Omental fat pad (tissue), 4 donors: ENCODE results near the gene GPR61. TPM values are rescaled to one million over a fixed set of nuclear protein-coding genes. Genes with fewer than 3 reads are reported as not detected.

Source experiments
- ATAC-seq: fragments of 150-250 bp; one replicate; pipeline ENCODE4 v1.9.1; 2016; ENCODE audit warnings: mild to moderate bottlenecking, moderate library complexity; ENCODE audit not compliant: low FRiP score
- DNase-seq: peaks from one replicate; pipeline ENCODE4 v3.0.0-alpha.2; 2019; ENCODE audit warnings: low spot score
- total RNA-seq, 4 donors: library from RNA; depleted of rRNA; stranded (reverse); fragments of >200 nt; gene quantifications; one replicate each; pipeline ENCODE4 v1.1.0, GENCODE V29; 2016
- TF ChIP-seq, protein P1 (sequence below), 3 donors: fragments of 450-650 bp; IDR thresholded peaks; one replicate each; pipeline ENCODE4 v1.5.1; 2016 to 2017; ENCODE audit warnings: antibody characterized with exemption in 3 of 3, mild to moderate bottlenecking in 3 of 3, moderate library complexity in 2 of 3

The GPR61 gene
- total RNA-seq, 4 donors from 2014 or later: not detected

DNA sequence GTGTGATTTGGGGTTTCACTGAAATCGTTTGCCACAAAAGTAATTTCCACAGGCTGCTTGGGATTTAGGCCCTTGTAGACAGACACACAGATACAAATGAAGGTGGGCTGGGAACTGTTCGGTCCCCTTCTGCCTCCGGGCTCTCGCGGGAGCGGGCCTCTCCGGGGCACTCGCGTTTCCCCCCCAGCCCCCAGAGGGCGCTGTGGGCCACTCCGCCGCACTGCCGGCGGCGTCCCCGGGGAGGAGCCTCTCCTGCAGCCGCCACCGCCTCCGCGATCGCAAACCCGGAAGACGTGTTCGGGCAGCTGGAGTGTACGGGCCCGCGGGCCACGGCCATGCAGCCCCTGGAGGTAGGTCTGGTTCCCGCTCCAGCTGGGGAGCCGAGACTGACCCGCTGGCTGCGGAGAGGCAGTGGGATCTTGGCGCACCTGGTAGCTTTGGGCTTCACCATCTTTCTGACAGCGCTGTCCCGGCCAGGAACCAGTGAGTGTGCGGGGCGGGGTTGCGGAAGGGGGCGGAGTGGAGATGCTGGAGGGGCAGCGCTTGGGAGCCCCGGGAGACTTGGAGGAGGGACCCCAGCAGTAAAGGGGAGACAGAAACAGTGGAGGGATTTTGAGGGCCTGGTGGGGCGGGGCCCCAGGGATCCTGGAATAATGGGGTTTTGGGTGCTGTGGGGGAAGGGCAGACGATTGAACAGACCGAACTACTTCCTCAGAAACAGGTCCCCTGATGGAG is 45.7 kb upstream of the GPR61 start, which contains the start of gene CYB561D1:
Gene CYB561D1, plus strand, starts transcription at position 290 of the 735 bp plus-strand sequence. Its CDS starts 46 bp downstream, at position 336.
- DNase-seq: peak; percentile 56
- TF ChIP-seq, protein P1, sequence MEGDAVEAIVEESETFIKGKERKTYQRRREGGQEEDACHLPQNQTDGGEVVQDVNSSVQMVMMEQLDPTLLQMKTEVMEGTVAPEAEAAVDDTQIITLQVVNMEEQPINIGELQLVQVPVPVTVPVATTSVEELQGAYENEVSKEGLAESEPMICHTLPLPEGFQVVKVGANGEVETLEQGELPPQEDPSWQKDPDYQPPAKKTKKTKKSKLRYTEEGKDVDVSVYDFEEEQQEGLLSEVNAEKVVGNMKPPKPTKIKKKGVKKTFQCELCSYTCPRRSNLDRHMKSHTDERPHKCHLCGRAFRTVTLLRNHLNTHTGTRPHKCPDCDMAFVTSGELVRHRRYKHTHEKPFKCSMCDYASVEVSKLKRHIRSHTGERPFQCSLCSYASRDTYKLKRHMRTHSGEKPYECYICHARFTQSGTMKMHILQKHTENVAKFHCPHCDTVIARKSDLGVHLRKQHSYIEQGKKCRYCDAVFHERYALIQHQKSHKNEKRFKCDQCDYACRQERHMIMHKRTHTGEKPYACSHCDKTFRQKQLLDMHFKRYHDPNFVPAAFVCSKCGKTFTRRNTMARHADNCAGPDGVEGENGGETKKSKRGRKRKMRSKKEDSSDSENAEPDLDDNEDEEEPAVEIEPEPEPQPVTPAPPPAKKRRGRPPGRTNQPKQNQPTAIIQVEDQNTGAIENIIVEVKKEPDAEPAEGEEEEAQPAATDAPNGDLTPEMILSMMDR (IDR thresholded peaks at IDR 0.05): peak in 2 of 3 donors; percentile 78 to 92
- ATAC-seq: peak; percentile 91

DNA sequence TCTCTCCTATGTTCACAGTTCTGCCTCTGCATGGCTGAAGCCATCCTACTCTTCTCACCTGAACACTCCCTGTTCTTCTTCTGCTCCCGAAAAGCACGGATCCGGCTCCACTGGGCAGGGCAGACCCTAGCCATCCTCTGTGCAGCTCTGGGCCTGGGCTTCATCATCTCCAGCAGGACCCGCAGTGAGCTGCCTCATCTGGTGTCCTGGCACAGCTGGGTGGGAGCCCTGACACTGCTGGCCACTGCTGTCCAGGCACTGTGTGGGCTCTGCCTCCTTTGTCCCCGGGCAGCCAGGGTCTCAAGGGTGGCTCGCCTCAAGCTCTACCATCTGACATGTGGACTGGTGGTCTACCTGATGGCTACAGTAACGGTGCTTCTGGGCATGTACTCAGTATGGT is 43.9 kb upstream of the GPR61 start:
- ATAC-seq: no peak
- TF ChIP-seq, protein P1 (IDR thresholded peaks at IDR 0.05): no peak
- no peak for DNase-seq

DNA sequence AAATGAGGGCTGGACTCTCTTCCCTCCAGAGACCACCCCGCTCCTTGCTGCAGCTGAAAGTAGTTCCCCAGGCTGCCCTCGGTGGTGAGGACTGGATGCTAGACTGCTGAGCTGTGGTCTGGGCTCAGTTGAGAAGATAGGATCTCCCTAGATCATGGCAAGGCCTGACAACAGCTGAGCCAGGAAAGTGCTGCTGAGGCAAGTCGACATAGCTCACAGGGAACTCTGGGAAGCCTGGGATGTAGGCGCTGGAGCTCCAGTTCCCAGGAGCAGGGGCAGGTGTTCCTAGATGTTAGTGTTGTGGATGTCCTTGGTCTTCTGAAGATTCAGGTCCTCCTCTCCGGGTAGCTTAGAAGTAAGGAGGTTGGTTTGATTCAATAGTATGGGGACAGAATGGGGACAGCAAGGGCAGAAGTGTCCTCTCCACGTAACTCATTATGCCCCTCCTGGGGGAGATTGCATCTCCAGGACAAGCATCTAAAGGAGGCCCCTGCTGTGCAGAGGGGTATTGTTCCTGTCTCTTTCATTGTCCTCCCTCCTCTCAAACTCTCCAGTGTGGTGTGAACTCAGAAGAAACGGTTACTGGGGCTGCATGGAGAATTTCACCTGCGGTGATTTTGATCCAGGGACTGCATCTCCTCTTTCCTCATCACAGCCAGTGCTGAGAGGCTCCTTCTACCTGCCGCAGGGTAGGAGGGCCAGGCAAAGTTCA is 42.1 kb upstream of the GPR61 start:
- ATAC-seq (no peak), DNase-seq (no peak)
- TF ChIP-seq, protein P1 (IDR thresholded peaks at IDR 0.05): no peak

DNA sequence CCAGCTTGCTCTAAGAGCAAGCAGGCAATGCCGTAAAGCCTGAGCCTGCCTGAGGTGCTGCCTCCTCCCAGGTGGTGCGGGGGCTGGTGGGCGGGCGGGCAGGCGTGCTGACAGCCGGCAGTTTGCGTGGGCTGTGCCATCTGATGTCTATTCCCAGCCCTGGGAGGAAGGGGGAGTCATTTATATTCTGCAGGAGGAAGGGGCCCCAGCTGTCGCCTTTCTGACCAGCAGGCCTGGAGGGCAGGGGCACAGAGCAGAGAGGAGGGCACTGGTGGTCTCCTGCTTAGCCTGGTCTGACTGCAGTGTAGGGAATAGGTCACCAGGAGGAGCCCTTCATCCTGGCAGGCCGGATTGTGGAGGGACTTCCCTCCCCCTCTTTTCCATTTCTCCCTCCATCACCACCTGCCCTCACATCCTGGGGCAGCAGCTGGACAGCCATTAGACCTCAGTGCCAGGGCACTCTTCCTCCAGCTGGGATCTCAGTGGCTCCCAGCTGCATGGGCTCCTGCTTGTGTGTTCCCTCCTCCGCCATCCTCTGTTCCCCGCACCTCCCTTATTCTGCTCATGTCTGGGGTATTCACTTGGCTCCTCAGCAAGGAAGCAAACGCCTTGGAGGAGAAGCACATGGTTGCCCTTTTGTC is 41.4 kb upstream of the GPR61 start:
- ATAC-seq: peak; percentile 40
- TF ChIP-seq, protein P1 (IDR thresholded peaks at IDR 0.05): no peak
- no peak for DNase-seq

DNA sequence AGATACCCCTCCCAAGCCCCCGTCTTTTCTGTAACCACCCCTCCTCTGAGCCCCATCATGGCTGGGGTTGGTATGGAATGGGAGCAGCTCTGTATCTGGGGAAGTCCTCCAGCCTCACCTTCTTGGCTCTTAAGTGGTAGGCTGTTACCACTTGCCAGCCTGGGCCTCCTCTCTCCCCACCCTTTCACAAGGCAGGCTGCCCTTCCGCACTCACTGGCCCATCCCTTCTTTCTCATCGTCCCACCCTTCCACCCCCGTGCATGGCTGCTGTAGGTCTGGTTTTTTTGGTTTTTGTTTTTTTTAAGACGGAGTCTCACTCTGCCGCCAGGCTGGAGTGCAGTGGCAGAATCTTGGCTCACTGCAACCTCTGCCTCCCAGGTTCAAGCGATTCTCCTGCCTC is 40.6 kb upstream of the GPR61 start:
- TF ChIP-seq, protein P1 (IDR thresholded peaks at IDR 0.05): no peak
- ATAC-seq (peak; percentile 41), DNase-seq (no peak)

DNA sequence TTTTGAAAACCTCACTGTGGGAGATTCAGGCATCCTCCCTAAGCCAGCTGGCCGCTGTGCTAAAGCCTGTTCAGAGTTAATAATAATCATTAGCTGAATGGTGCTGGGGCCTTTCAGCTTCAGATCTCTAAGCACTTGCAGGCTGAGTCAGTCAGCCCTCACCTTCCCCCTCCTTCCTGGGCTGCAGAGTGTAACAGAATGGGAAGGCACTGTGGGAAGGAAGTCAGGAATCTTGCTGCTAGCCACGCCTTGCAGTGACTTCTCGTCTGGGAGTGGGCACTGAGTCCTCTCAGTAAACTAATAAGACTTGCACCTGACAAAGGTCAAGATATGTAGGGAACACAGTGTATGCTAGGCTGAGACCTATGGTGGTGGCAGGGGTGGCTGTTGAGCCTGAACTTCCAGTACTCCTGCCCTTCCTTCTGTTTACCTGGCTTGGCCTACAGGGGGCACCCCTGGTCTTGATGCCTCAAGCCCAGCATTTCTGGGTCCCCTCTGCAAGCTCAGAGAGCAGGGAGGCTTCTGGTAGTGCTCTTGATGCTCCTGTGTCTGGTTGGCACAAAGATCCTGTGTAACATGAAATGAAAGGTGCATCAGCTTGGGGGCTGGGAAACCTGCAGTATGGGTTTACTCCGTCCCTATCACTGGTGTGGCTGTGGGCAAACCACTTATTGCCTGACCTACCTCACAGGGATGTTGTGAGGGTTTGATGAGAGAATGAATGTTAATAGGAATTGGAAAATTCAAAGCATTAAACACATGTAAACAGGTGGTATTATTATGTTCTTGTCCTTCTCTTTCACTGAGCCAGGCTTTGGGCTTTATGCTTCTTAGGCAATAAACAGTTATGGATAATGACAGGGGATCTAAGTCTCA is 39.8 kb upstream of the GPR61 start:
- DNase-seq: no peak
- ATAC-seq: no peak
- TF ChIP-seq, protein P1 (IDR thresholded peaks at IDR 0.05): no peak
